ENCODE data around the gene DHRS13. TPM values are rescaled to one million over a fixed set of nuclear protein-coding genes. Genes with fewer than 3 reads are reported as not detected.

DHRS13 gene
- total RNA-seq, 1 experiment from 2014 or later = 5.1 TPM

DNA sequence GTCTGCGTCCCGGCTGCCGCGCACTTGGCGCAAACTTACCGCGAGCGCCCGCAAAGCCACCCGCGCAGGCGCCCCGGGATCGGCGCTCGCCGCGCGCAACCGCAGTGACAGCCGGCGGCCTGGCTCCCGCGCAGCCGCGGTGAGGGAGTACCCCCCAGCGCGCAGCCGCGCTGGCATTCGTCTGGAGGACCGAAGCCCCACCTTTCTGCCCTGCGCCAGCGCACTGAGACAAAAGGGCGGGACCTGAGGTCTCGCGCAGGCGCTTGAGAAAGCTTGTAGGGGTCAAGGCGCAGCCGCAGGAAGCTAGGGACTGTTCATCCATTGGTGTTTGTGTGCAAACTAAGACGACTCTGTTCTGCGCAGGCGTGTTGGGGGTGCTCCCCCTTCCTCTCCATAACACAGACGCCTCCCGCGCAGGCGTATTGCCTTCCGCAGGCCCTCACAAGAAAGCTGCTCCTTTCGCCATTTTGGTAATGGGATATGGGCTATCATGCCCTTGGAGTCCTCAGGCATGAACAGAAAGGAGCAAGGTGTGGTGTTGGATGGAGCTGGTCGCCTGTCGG lies 48.6 kb upstream of the DHRS13 start, which contains the start of gene PHF12:
Gene PHF12 (minus strand): TSS at position 91 of the 563 bp plus-strand sequence. CDS start 558 bp downstream, outside the sequence.
- H2AFZ ChIP-seq (ENCODE audit: low read length) = peak within 1 kb of the TSS; percentile 90
- ATAC-seq (peak; percentile 68), DNase-seq (peak; percentile 98)
- peak within 1 kb of the TSS; percentile 91 for H3K4me3 ChIP-seq (ENCODE audit: low read length)
- no peaks in the 10 kb centered on the region for H3K9me3 ChIP-seq (ENCODE audit: low read length)
- ChIA-PET CTCF (interaction anchor here (0.9 to 1.2 kb wide), 3 partner anchors 54 to 225 kb away, joined by 3 to 6 read pairs (median 5); partner anchors contain the start of genes FLOT2 and TLCD1), POLR2A (ENCODE audit: unreplicated experiment) (interaction anchor here (0.6 to 1.0 kb wide), 10 partner anchors 12 to 1151 kb away, joined by 3 to 12 read pairs (median 4); partner anchors contain the start of gene RPL23A)
- no peaks in the 10 kb centered on the region for H3K36me3 ChIP-seq (ENCODE audit: low read depth, low read length)
- peak within 1 kb of the TSS; percentile 100 for H3K4me2 ChIP-seq (ENCODE audit: low read length)
- peaks cover 44% of the 10 kb centered on the region for H3K79me2 ChIP-seq (ENCODE audit: low read length)
- intact Hi-C loops (cut with micrococcal nuclease) = no loop called here
- H3F3A ChIP-seq (ENCODE audit: low read length, unreplicated experiment) = no peaks in the 10 kb centered on the region
- no peaks in the 10 kb centered on the region for H4K20me1 ChIP-seq (ENCODE audit: low read length)
- peak within 1 kb of the TSS; percentile 99 for H3K27ac ChIP-seq (ENCODE audit: low read length)
- no peaks in the 10 kb centered on the region for H3K27me3 ChIP-seq (ENCODE audit: low read length)
- H3K9ac ChIP-seq (ENCODE audit: low read length) = peak within 1 kb of the TSS; percentile 100
- BruUV-seq (replicated peaks) = no TSS peak
- H3K4me1 ChIP-seq (ENCODE audit: insufficient read depth, low read length) = peaks cover 30% of the 10 kb centered on the region
- no peak for TF ChIP-seq EZH2phosphoT487 (IDR thresholded peaks at IDR 0.05; ENCODE audit: borderline replicate concordance, low read length)
- no peak for TF ChIP-seq EZH2 (IDR thresholded peaks at IDR 0.05; ENCODE audit: low read length, unreplicated experiment)
- no peaks in the 10 kb centered on the region for H3K9me2 ChIP-seq (replicated peaks; ENCODE audit: low read length)

GRCh38 chr17:28950752-28951427 lies 48.0 kb upstream of the DHRS13 start:
- Histone ChIP-seq H3K36me3 (ENCODE audit: low read depth, low read length) (no peaks in the 10 kb centered on the region), H3F3A (ENCODE audit: low read length, unreplicated experiment) (no peaks in the 10 kb centered on the region), H2AFZ (ENCODE audit: low read length) (no peak overlapping the region), H3K9me3 (ENCODE audit: low read length) (no peaks in the 10 kb centered on the region), H3K79me2 (ENCODE audit: low read length) (peaks cover 47% of the 10 kb centered on the region), H3K4me2 (ENCODE audit: low read length) (peak overlapping the region; percentile 93), H3K4me1 (ENCODE audit: insufficient read depth, low read length) (peaks cover 34% of the 10 kb centered on the region), H3K9ac (ENCODE audit: low read length) (peak overlapping the region; percentile 100), H3K27me3 (ENCODE audit: low read length) (no peaks in the 10 kb centered on the region), H3K4me3 (ENCODE audit: low read length) (peak overlapping the region; percentile 91), H3K9me2 (replicated peaks; ENCODE audit: low read length) (no peaks in the 10 kb centered on the region), H4K20me1 (ENCODE audit: low read length) (no peaks in the 10 kb centered on the region), H3K27ac (ENCODE audit: low read length) (peak overlapping the region; percentile 99)
- intact Hi-C loops (cut with micrococcal nuclease) = no loop called here
- TF ChIP-seq, protein P1, sequence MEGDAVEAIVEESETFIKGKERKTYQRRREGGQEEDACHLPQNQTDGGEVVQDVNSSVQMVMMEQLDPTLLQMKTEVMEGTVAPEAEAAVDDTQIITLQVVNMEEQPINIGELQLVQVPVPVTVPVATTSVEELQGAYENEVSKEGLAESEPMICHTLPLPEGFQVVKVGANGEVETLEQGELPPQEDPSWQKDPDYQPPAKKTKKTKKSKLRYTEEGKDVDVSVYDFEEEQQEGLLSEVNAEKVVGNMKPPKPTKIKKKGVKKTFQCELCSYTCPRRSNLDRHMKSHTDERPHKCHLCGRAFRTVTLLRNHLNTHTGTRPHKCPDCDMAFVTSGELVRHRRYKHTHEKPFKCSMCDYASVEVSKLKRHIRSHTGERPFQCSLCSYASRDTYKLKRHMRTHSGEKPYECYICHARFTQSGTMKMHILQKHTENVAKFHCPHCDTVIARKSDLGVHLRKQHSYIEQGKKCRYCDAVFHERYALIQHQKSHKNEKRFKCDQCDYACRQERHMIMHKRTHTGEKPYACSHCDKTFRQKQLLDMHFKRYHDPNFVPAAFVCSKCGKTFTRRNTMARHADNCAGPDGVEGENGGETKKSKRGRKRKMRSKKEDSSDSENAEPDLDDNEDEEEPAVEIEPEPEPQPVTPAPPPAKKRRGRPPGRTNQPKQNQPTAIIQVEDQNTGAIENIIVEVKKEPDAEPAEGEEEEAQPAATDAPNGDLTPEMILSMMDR (conservative IDR thresholded peaks at IDR 0.05; ENCODE audit: low read depth, low read length) = no peak
- TF ChIP-seq EZH2phosphoT487 (IDR thresholded peaks at IDR 0.05; ENCODE audit: borderline replicate concordance, low read length) = no peak
- TF ChIP-seq EZH2 (IDR thresholded peaks at IDR 0.05; ENCODE audit: low read length, unreplicated experiment) = no peak
- DNase-seq (no peak), ATAC-seq (no peak)
- ChIA-PET POLR2A (ENCODE audit: unreplicated experiment) (interaction anchor here (0.6 to 1.0 kb wide), 8 partner anchors 11 to 1152 kb away, joined by 3 to 12 read pairs (median 4); partner anchors contain the start of gene RPL23A), CTCF (interaction anchor here (0.7 to 1.1 kb wide), 2 partner anchors 14 to 224 kb away, joined by 3 to 6 read pairs; partner anchors contain the start of gene TLCD1)
- no TSS peak for BruUV-seq (replicated peaks)

- H2AFZ ChIP-seq (ENCODE audit: low read length) = peak overlapping the region; percentile 53; the same call in 1 of the 2 replicates
- peaks cover 54% of the 10 kb centered on the region for H3K79me2 ChIP-seq (ENCODE audit: low read length)
- H4K20me1 ChIP-seq (ENCODE audit: low read length) = no peaks in the 10 kb centered on the region
- H3K36me3 ChIP-seq (ENCODE audit: low read depth, low read length) = no peaks in the 10 kb centered on the region
- POLR2A ChIA-PET (ENCODE audit: unreplicated experiment) = interaction anchor here (0.5 to 0.6 kb wide), 2 partner anchors 222 to 229 kb away, joined by 3 read pairs; no protein-coding TSS in a partner anchor
- H3K27me3 ChIP-seq (ENCODE audit: low read length) = no peaks in the 10 kb centered on the region
- TF ChIP-seq EZH2phosphoT487 (IDR thresholded peaks at IDR 0.05; ENCODE audit: borderline replicate concordance, low read length) = no peak
- TF ChIP-seq EZH2 (IDR thresholded peaks at IDR 0.05; ENCODE audit: low read length, unreplicated experiment) = no peak
- TF ChIP-seq, protein P1 (conservative IDR thresholded peaks at IDR 0.05; ENCODE audit: low read depth, low read length) = no peak
- H3K27ac ChIP-seq (ENCODE audit: low read length) = peak overlapping the region; percentile 99
- peak overlapping the region; percentile 100 for H3K9ac ChIP-seq (ENCODE audit: low read length)
- H3F3A ChIP-seq (ENCODE audit: low read length, unreplicated experiment) = no peaks in the 10 kb centered on the region
- H3K9me2 ChIP-seq (replicated peaks; ENCODE audit: low read length) = no peaks in the 10 kb centered on the region
- peak; percentile 11 for DNase-seq
- no peaks in the 10 kb centered on the region for H3K9me3 ChIP-seq (ENCODE audit: low read length)
- ATAC-seq = no peak
- BruUV-seq (replicated peaks) = no TSS peak
- H3K4me2 ChIP-seq (ENCODE audit: low read length) = peak overlapping the region; percentile 93
- intact Hi-C loops (cut with micrococcal nuclease) = no loop called here
- peak overlapping the region; percentile 91 for H3K4me3 ChIP-seq (ENCODE audit: low read length)
- CTCF ChIA-PET = interaction anchor here (0.5 to 0.7 kb wide), 2 partner anchors 15 to 230 kb away, joined by 3 read pairs; partner anchors contain the start of gene MYO18A
- H3K4me1 ChIP-seq (ENCODE audit: insufficient read depth, low read length) = peaks cover 41% of the 10 kb centered on the region
These were observed 47.3 kb upstream of the DHRS13 start for GRCh38 chr17:28950017-28950751.
